Left lobe of liver (tissue), 2 donors: ENCODE results near the gene SESN2. TPM values are rescaled to one million over a fixed set of nuclear protein-coding genes. Genes with fewer than 3 reads are reported as not detected.

Source experiments
- ATAC-seq: fragments of 200-7000 bp; cut with Tn5 transposase; one replicate; pipeline ENCODE4 v1.9.1; 2020; ENCODE audit warnings: mild to moderate bottlenecking, moderate library complexity
- DNase-seq: peaks from one replicate; pipeline ENCODE4 v3.0.0-alpha.2; 2020; ENCODE audit warnings: low spot score
- total RNA-seq: library from RNA; stranded (reverse); gene quantifications from one replicate; pipeline ENCODE4 v1.2.1, GENCODE V29; 2021
- donor health status: DM: no; HTN: no; CAD: no; lungs with moderate emphysema.
- donor health status: DM: no; HTN: yes; CAD: no.

Gene SESN2
- total RNA-seq, 1 donor from 2014 or later: 15.2 TPM

DNA sequence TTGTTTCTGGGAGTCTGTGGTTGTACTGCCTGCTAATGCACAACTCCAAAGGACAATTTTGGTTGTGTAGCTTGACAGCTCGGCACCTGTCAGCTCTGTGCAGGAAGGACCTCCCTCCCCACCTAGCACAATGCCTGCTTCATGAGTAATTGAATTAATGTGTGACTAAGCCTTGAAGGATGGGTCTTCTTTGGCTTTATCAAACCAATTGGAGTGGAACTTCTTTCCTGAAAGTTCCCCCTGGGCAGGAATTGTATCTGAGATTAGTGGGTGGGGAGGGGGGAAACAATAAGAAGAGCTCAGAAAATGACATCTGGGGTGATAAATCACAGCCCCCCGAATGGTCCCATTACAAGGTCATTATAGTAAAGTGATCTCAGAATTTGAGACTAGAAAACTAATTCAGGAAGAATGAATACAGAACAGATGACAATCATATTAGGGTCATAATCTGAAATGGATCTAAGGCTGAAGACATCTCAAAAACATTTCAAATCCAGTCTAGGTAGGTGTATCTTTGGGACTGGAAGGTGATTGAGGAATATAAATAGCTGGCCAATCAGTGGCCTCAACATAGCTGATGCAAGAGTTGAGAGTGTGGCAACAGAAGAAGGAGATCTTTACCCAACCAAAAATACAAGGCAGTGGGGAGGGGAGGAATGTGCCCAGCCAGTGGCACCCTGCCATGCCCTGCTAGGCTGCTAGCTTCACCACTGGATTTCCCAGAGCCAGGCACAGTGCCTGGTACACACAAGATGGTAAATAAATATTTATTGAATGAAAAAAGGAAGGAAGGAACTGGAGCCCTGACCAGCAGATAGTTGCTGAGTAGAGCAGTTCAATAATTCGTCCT is 10.1 kb upstream of the SESN2 start:
- DNase-seq: peak; percentile 95

DNA sequence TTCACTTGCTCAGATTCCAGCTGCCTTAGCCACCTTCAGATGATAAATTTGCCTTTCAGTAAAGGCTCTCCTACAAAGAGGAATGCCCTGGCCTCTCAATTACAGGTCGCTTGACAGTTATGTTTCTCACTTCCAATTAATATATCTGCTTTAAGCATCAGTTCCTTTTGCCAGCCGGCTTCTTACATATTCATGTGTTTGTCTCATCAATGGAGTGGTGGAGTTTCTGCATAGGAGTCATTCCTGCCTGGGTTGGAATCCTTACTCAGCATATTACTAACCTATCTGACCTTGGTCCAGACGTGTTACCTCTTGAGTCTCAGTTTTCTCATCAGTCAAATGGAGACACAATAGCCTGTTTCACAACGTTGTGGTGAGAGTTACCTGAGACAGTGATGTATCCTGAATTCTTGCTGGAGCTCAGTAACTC is 9.4 kb upstream of the SESN2 start:
- no peak for ATAC-seq
- DNase-seq: no peak

More for the DNA sequence above, 10.1 kb upstream of the SESN2 start:
- peak; percentile 56 for ATAC-seq

DNA sequence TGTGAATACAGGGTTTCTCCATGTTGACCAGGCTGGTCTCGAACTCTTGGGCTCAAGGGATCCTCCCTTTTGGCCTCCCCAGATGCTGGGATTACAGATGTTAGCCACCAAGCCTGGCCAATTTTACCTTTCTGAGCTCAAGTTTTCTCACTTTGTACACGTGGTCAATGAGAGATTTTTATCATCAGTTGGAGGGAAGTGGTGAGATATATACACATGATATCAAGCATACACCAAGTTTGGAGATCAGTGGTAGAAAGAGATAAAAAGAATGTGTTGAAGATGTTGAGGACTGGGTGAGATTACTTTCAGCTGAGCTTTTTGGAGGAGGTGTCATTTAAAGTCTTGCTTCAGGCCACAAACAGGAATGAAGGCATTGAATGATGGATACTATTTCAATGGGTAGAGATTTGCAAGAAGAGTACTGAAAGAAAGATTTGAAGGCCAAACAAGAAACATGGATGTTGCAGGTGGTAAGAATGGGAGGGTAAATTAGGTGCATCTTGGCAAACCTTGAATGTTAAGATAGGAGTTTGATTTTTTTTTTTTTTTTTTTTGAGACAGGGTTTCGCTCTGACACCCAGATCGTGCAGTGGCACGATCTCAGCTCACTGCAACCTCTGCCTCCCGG is 3.0 kb upstream of the SESN2 start:
- ATAC-seq (no peak), DNase-seq (no peak)

GRCh38 chr1:28257736-28258135 is 1.6 kb upstream of the SESN2 start:
- ATAC-seq (no peak), DNase-seq (no peak)

DNA sequence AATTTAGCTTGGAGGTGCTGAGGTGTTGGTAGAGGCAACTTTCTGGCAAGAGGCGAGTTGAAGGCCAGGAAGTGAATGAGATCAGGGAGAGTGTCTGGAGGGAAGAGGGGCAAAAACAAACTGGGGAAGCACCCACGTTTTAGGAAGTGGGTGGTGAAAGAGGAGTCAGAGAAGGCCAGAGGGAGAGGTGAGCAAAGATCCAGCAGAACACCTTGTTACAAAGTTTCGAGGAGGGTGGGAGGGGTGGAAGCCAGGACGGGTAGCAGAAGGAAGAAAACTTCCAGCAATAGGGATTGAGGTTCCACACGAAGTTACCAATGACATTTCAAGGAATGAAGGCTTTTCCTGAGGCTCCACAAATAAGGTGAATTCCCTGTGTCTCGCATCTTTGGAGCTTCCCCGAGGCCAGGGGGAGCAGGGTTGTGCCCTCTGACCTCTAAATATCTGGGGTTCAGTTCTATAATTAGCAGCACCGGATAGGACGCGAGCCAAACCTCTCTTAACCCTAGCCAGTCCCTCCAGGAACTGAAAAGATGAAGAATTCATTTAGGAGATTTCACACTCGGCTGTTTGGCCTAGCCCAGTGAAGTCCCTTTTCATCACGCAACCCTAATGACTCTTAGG is 578 bp upstream of the SESN2 start:
- DNase-seq (no peak), ATAC-seq (no peak)

GRCh38 chr1:28259934-28260802 is 850 bp downstream of the SESN2 start:
- DNase-seq: peak; percentile 68
- peak; percentile 43 for ATAC-seq

- DNase-seq (no peak), ATAC-seq (no peak)
Observed at GRCh38 chr1:28260803-28261174, 1.5 kb downstream of the SESN2 start.

GRCh38 chr1:28264897-28265296 is 5.6 kb downstream of the SESN2 start:
- no peak for ATAC-seq
- DNase-seq: no peak

- no peak for DNase-seq
- no peak for ATAC-seq
Observed at GRCh38 chr1:28265577-28265976, 6.3 kb downstream of the SESN2 start.

- DNase-seq (no peak), ATAC-seq (peak; percentile 33)
Observed at GRCh38 chr1:28266920-28267322, 7.6 kb downstream of the SESN2 start.

- DNase-seq: no peak
- no peak for ATAC-seq
Observed at GRCh38 chr1:28267633-28268032, 8.3 kb downstream of the SESN2 start.

DNA sequence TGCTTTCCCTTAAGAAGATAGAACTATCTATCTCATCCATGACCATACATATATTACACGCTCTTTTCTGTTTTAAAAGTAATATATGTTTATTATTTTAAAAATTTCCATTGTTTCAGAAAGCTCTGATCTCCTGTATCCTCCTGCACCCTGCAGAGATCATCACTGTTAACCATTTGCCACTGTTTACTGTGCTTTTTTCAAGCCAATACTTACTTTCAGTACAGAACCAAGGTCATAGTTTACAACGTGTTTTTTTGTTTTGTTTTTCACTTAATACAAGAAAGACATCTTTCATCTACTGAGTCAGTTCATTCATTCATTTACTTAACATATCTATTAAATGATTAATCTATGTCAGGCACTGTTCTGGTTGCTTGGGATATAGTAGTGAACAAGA is 10.2 kb downstream of the SESN2 start:
- DNase-seq (no peak), ATAC-seq (peak; percentile 72)

DNA sequence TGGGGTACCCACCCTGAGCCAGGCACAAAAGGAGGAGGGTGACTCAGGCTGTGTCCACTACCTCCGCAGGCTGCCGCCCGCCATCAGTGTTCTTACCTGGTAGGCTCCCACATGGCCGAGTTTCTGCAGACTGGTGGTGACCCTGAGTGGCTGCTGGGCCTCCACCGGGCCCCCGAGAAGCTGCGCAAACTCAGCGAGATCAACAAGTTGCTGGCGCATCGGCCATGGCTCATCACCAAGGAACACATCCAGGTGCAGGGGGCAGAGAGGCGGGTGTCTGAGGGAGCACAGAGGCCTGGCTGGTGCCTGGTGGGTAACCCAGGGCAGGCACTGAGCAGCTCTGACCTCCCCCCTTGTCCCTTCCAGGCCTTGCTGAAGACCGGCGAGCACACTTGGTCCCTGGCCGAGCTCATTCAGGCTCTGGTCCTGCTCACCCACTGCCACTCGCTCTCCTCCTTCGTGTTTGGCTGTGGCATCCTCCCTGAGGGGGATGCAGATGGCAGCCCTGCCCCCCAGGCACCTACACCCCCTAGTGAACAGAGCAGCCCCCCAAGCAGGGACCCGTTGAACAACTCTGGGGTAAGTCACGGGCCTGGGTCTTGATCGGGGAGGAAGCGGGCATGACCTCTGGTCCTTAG is 13.0 kb downstream of the SESN2 start:
- no peak for ATAC-seq
- DNase-seq: no peak

GRCh38 chr1:28273216-28273860 is 14.0 kb downstream of the SESN2 start:
- DNase-seq (no peak), ATAC-seq (no peak)

GRCh38 chr1:28278763-28279162 is 19.4 kb downstream of the SESN2 start:
- no peak for ATAC-seq
- no peak for DNase-seq

DNA sequence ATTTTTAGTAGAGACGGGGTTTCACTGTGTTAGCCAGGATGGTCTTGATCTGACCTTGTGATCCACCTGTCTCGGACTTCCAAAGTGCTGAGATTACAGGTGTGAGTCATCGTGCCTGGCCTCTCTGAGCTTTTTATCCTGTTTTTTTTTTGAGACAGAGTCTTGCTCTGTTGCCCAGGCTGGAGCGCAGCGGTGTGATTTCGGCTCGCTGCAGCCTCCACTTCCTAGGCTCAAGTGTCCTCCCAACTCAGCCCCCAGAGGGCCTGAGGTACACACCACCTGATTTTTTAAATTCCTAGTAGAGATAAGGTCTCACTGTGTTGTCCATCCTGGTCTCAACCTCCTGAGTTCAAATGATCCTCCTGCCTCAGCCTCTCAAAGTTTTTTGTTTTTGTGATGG is 20.4 kb downstream of the SESN2 start:
- ATAC-seq (no peak), DNase-seq (no peak)

- ATAC-seq (peak; percentile 6), DNase-seq (peak; percentile 59)
Observed at GRCh38 chr1:28280501-28280900, 21.2 kb downstream of the SESN2 start.

DNA sequence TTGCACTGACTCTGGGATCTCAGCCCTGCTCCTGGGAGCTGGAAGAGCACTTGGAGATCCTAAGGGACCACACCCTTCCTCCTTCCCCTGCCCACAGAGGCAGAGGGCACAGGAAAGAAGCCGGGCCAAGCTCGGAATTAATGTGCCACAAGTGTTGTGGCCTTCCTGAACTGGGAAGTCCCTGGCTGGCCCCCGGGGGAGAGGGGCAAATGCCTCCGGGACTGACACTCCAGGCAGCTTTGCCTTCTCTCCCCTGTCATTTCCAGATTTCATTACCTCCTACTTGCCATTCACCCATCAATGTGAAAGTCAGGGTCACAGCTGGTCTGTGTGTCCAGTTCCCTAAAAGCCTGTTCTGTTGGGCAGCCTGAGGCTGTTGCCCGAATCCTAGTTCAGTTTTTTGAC is 21.7 kb downstream of the SESN2 start:
- no peak for DNase-seq
- peak; percentile 1 for ATAC-seq

DNA sequence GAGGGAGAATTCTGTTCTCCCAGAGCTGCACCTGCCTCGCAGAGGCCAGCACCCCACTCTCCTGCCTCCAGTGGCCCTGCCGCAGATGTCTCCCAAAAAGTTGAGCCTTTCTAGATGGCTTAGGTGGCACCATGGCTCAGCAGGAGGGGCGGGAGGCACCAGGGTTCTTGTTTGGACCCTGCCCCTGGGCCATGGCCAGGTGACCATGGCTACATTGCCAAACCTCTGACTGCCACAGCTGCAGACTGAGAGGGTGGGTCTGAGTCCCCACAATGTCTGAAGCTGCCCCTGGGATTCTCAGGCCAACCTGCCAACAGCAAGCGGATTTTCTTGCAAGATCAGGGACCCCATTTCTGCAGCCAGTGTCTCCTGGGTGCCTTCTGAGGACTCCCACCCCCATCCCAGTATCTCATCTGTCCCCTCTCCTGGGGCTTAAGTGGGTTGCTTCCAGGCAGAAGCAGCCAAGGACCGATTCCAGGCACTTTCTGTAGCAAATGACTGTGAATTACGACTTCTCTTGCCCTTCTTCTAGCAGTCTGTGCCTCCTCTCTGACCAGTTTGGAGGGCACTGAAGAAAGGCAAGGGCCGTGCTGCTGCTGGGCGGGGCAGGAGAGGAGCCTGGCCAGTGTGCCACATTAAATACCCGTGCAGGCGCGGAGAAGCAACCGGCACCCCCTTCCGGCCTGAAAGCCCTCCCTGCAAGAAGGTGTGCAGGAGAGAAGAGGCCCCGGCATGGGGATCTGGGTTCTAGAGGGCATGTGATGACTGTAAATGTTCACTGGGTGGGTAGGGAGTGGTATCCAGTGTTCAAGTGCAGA is 22.5 kb downstream of the SESN2 start:
- DNase-seq (peak; percentile 78), ATAC-seq (peak; percentile 57)
